ENCODE data around the gene ZFP1. TPM values are rescaled to one million over a fixed set of nuclear protein-coding genes. Genes with fewer than 3 reads are reported as not detected.

The ZFP1 gene
- polyA plus RNA-seq, 6 donors from 2014 or later = 6.5 to 19.3 (median 10.0) TPM

DNA sequence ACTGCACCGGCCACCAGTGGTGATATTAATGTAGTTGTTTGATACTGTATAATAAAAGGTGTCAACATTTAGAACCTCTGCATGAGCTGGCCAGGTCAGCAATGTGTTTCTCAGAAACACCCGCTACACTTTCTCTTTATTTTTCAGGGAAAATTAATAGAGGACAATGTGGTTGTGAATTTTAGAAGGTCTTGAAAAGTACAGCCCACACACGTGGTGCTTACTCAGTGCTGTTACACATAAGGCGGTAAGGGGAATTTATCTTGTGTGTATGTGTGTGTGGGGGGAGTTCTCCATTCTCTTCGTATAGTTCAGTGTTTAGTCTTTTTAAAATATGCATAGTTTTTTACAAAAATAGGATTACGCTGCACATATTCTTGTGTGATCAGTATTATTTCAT is 4.4 kb upstream of the ZFP1 start:
- Mint-ChIP-seq H3K4me1 (peaks cover 0 to 1% (median 1%) of the 10 kb centered on the region in 3 donors), H3K27me3 (peaks cover 9 to 14% (median 12%) of the 10 kb centered on the region in 3 donors), H3K4me3 (no peak overlapping the region), H3K9me3 (peaks cover 0 to 5% (median 2%) of the 10 kb centered on the region in 7 donors), H3K36me3 (peaks cover 0 to 10% of the 10 kb centered on the region in 2 donors), H3K27ac (no peak overlapping the region)
- no peak for ATAC-seq (ENCODE audit: low read depth in 2 of 2)
- no peak for DNase-seq

DNA sequence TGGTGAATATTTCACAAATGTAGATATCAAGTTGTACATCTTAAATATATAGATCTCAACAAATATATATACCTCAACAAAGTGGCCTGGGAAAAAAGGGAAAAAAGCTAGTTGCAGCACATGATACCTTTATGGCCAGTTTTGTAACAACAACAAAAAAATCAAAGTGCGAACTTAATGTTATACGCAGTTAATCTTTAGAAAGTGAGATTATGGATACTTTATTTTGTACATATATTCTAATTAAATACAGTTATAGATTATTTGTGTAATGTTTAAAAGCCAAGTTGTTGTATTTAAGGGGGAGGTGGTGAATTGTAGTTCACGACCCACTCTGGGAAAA is 385 bp upstream of the ZFP1 start:
- H3K4me3 Mint-ChIP-seq = peak overlapping the region; percentile 82 to 92 (median 88)

DNA sequence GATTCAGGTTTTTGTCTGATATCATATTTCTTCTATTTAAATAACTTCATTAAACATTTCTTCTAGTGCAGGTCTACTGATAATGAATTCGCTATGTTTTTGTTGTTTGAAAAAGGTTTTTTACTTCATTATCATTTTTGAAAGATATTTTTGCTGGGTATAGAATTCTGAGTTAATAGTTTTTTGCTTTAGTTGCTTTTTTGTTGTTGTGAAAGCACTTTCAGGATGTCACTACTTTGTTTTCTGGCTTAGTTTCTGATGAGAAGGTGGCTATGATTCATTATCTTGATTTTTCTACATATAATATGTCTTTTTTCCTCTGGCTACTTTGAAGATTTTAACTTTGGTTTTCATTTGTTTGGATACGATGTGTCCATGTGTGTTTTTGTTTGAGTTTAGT is 3.5 kb downstream of the ZFP1 start:
- Mint-ChIP-seq H3K36me3 (peaks cover 29 to 31% of the 10 kb centered on the region in 2 donors), H3K27ac (peak overlapping the region in 1 of 6 donors; percentile 29), H3K27me3 (no peaks in the 10 kb centered on the region), H3K4me1 (peaks cover 12 to 18% (median 14%) of the 10 kb centered on the region in 3 donors), H3K4me3 (peak overlapping the region in 1 of 8 donors; percentile 80), H3K9me3 (peaks cover 8 to 23% (median 18%) of the 10 kb centered on the region in 7 donors)
- no peak for DNase-seq
- no peak for ATAC-seq (ENCODE audit: low read depth in 2 of 2)

More for the DNA sequence above, 385 bp upstream of the ZFP1 start:
- Mint-ChIP-seq H3K9me3 (peaks cover 10 to 20% (median 16%) of the 10 kb centered on the region in 7 donors), H3K4me1 (peaks cover 8 to 18% (median 14%) of the 10 kb centered on the region in 3 donors), H3K27ac (peak overlapping the region in 4 of 6 donors; percentile 28 to 92 (median 85)), H3K27me3 (no peaks in the 10 kb centered on the region), H3K36me3 (peaks cover 19 to 33% of the 10 kb centered on the region in 2 donors)
- no peak for DNase-seq
- ATAC-seq (ENCODE audit: low read depth in 2 of 2) = no peak

DNA sequence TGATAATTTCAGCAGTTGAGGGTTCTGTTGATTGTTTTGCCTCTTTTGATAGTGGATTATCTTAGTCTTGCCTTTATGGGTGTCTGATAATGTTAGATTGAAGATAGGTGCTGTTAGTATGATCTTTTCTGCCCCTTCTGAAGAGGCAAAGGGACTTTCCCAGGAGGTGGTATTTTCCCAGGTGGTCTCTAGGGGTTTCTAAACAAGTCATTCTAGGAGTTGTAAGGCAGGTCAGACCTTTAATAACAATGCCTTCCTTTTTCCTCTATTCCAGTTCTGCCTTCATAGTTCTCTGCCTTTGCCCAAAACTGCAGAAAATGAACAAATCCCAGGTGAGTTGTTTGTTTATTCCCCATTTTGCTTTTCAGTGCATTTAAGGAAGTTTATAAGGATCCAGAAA is 4.3 kb downstream of the ZFP1 start:
- DNase-seq = no peak
- peak overlapping the region in 1 of 8 donors; percentile 80 for H3K4me3 Mint-ChIP-seq
- no peak for ATAC-seq (ENCODE audit: low read depth in 2 of 2)
- peak overlapping the region in 1 of 6 donors; percentile 18 for H3K27ac Mint-ChIP-seq
- no peaks in the 10 kb centered on the region for H3K27me3 Mint-ChIP-seq
- peaks cover 8 to 23% (median 18%) of the 10 kb centered on the region in 7 donors for H3K9me3 Mint-ChIP-seq
- H3K4me1 Mint-ChIP-seq = peaks cover 12 to 18% (median 14%) of the 10 kb centered on the region in 3 donors
- H3K36me3 Mint-ChIP-seq = peaks cover 30 to 31% of the 10 kb centered on the region in 2 donors

DNA sequence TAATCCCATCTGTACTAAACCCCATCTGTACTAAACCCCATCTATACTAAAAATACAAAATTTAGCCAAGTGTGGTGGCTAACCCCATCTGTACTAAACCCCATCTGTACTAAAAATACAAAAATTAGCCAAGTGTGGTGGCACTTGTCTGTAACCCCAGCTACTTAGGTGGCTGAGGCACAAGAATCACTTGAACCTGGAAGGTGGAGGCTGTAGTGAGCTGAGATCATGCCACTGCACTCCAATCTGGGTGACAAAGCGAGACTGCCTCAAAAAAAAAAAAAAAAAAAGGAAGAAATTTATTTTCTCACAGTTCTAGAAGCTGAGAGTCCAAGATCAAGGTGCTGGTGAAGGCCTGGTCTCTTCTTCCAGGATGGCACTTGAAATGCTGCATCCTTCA is 12.1 kb downstream of the ZFP1 start:
- H3K9me3 Mint-ChIP-seq = peaks cover 0 to 13% (median 4%) of the 10 kb centered on the region in 7 donors
- peaks cover 0 to 8% (median 4%) of the 10 kb centered on the region in 3 donors for H3K4me1 Mint-ChIP-seq
- DNase-seq (no peak), ATAC-seq (ENCODE audit: low read depth in 2 of 2) (no peak)
- H3K27ac Mint-ChIP-seq = peak overlapping the region in 1 of 6 donors; percentile 57
- no peak overlapping the region for H3K4me3 Mint-ChIP-seq
- H3K27me3 Mint-ChIP-seq = no peaks in the 10 kb centered on the region
- H3K36me3 Mint-ChIP-seq = peaks cover 20 to 24% of the 10 kb centered on the region in 2 donors

DNA sequence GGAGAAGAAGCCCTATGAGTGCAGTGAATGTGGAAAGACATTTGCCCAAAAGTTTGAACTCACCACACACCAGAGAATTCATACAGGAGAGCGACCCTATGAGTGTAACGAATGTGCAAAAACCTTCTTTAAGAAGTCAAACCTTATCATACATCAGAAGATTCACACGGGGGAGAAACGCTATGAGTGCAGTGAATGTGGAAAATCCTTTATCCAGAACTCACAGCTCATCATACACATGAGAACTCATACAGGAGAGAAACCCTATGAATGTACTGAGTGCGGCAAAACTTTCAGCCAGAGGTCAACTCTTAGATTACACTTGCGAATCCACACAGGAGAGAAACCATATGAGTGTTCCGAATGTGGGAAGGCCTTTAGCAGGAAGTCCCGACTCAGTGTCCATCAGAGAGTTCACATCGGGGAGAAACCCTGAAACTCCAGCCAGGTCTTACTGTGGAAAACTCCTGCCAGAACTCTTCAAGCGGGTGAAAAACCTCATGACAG is 21.6 kb downstream of the ZFP1 start:
- no peak for ATAC-seq (ENCODE audit: low read depth in 2 of 2)
- peaks cover 0 to 6% (median 0%) of the 10 kb centered on the region in 3 donors for H3K27me3 Mint-ChIP-seq

DNA sequence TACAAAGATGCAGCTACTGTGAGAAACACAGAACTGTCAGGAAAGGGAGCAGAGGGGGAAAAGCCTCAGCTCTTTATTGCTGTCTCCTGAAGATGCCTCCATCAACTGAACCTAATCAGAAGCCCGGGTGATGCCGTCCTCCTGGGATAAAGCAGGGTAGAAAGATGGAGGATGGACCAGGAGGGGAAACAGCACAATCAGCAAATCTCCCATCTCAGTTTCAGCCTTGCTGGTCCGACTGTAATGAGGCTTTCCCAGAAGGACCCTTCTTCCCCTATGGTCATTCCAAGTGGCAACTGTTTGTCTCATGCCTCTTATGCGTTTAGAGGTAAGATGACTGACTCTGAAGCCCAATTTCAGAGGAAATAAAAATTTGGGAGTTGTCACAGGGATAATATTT is 24.3 kb downstream of the ZFP1 start:
- H3K36me3 Mint-ChIP-seq = peaks cover 59 to 76% of the 10 kb centered on the region in 2 donors
- H3K4me1 Mint-ChIP-seq = no peaks in the 10 kb centered on the region
- H3K4me3 Mint-ChIP-seq = no peak overlapping the region
- H3K9me3 Mint-ChIP-seq = peaks cover 31 to 95% (median 83%) of the 10 kb centered on the region in 7 donors
- ATAC-seq (ENCODE audit: low read depth in 2 of 2) (no peak), DNase-seq (no peak)
- H3K27me3 Mint-ChIP-seq = peaks cover 0 to 12% (median 11%) of the 10 kb centered on the region in 3 donors
- H3K27ac Mint-ChIP-seq = peak overlapping the region in 1 of 6 donors; percentile 7

More for the DNA sequence above, 21.6 kb downstream of the ZFP1 start:
- Mint-ChIP-seq H3K9me3 (peaks cover 20 to 83% (median 71%) of the 10 kb centered on the region in 7 donors), H3K27ac (no peak overlapping the region), H3K4me1 (no peaks in the 10 kb centered on the region), H3K4me3 (no peak overlapping the region), H3K36me3 (peaks cover 68 to 70% of the 10 kb centered on the region in 2 donors)
- DNase-seq = no peak

DNA sequence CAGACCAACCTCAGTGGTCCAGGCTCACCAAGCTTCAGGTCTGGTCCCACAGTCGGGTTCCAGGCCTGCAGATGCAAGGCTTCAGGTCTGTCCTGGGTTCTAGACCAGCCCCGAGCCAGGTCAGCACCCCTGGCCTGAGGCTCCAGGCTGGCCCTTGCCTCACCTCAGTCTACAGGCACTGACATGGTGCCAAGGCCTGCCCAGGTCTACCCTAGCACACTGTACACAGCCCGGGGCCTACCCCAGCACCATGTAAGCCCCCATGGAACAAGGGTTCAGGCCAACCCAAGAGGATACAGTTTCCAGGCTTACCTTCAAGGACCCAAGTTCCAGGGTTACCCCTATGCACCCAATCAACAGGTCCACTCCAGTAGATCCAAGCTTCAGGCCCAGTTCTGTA is 26.8 kb downstream of the ZFP1 start:
- ATAC-seq (ENCODE audit: low read depth in 2 of 2) (no peak), DNase-seq (no peak)
- Mint-ChIP-seq H3K27me3 (peaks cover 0 to 19% (median 11%) of the 10 kb centered on the region in 3 donors), H3K36me3 (peaks cover 42 to 67% of the 10 kb centered on the region in 2 donors), H3K4me1 (no peaks in the 10 kb centered on the region), H3K9me3 (peaks cover 27 to 81% (median 69%) of the 10 kb centered on the region in 7 donors), H3K27ac (no peak overlapping the region), H3K4me3 (no peak overlapping the region)

DNA sequence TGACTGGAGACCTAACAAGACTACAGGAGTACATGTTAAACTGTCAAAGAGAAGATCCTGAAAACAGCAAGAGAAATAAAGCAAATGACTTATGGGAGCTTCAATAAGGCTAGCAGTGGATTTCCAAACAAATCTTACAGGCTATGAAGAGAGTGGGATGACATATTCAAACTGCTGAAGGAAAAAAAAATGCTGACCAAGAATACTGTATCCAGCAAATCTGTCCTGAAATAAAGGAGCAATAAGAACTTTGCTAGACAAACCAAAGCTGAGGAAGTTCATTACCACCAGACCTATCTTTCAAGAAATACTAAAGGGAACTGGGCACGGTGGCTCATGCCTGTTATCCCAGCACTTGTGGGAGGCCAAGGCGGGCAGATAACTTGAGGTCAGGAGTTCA is 28.6 kb downstream of the ZFP1 start:
- Mint-ChIP-seq H3K4me3 (peak overlapping the region in 2 of 8 donors; percentile 30 to 35), H3K27me3 (peaks cover 5 to 19% (median 11%) of the 10 kb centered on the region in 3 donors), H3K36me3 (peaks cover 34 to 54% of the 10 kb centered on the region in 2 donors), H3K4me1 (no peaks in the 10 kb centered on the region), H3K9me3 (peaks cover 27 to 63% (median 55%) of the 10 kb centered on the region in 7 donors), H3K27ac (no peak overlapping the region)
- DNase-seq (no peak), ATAC-seq (ENCODE audit: low read depth in 2 of 2) (no peak)

DNA sequence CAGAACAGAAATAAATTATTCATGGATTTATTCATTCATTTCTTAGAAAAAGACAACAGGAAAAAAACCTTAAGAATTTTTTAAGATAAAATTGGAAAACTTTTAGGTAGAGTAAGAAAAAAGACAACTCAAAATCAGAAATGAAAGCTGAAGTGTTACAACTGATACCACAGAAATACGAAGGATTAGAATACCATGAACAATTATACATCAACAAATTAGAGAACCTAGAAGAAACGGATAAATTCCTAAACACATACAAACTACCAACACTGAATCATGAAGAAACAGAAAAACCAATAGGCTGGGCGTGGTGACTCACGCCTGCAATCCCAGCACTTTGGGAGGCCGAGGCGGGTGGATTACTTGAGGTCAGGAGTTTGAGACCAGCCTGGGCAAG is 30.9 kb downstream of the ZFP1 start:
- no peaks in the 10 kb centered on the region for H3K4me1 Mint-ChIP-seq
- DNase-seq (no peak), ATAC-seq (ENCODE audit: low read depth in 2 of 2) (no peak)
- peaks cover 13 to 31% of the 10 kb centered on the region in 2 donors for H3K36me3 Mint-ChIP-seq
- H3K9me3 Mint-ChIP-seq = peaks cover 14 to 40% (median 32%) of the 10 kb centered on the region in 7 donors
- peaks cover 4 to 19% (median 10%) of the 10 kb centered on the region in 3 donors for H3K27me3 Mint-ChIP-seq
- H3K4me3 Mint-ChIP-seq = peak overlapping the region in 2 of 8 donors; percentile 5 to 29
- H3K27ac Mint-ChIP-seq = no peak overlapping the region

DNA sequence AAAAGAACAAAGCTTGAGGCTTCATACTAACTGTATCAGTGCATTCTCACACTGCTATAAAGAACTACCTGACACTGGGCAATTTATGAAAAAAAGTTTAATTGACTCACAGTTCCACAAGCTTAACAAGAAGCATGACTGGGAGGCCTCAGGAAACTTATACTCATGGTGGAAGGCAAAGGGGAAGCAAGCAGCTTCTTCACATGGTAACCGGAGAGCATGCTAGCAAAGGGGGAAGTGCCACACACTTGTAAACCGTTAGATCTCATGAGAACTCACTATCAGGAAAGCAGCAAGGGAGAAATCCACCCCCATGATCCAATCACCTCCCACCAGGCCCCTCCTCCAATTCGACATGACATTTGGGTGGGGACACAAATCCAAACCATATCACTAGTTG is 33.3 kb downstream of the ZFP1 start:
- H3K27ac Mint-ChIP-seq = peak overlapping the region in 1 of 6 donors; percentile 88
- H3K36me3 Mint-ChIP-seq = peaks cover 9 to 22% of the 10 kb centered on the region in 2 donors
- no peak overlapping the region for H3K4me3 Mint-ChIP-seq
- H3K4me1 Mint-ChIP-seq = no peaks in the 10 kb centered on the region
- no peak for DNase-seq
- H3K9me3 Mint-ChIP-seq = peaks cover 8 to 22% (median 17%) of the 10 kb centered on the region in 7 donors
- H3K27me3 Mint-ChIP-seq = peaks cover 3 to 32% (median 28%) of the 10 kb centered on the region in 3 donors
- no peak for ATAC-seq (ENCODE audit: low read depth in 2 of 2)

DNA sequence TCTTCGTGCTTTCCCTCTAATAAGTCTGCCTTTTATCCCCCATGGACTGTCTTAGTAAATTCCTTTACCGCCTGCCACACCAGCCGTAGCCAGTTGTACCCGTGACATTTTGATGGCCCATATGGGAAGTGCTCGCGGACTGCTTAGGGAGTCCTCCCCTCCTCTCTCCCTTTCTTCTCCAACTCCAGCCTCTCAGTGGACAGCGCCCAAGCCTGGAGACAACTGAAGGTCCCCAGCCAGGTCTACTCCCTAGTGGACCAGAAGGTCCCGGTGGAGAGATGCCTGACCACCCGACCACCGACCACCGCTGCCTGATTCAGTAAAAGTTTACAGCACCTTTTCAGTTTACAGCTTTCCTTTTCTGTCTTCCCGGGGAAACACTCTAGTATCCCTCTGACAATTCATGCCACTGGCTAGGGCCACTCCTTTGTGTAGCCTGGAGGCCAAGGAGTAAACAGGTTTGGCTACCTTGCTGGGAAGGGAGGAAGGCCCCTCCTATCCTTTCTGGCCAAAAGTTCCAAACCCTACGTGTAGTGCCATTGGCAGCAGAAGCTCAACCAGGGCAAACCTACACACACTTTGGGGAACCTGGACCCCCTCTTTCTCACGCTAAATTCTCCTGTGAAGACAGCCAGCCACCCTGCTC is 40.6 kb downstream of the ZFP1 start:
- H3K9me3 Mint-ChIP-seq = peaks cover 0 to 6% (median 2%) of the 10 kb centered on the region in 7 donors
- DNase-seq (no peak), ATAC-seq (ENCODE audit: low read depth in 2 of 2) (no peak)
- H3K27me3 Mint-ChIP-seq = peaks cover 29 to 71% (median 38%) of the 10 kb centered on the region in 3 donors
- no peak overlapping the region for H3K27ac Mint-ChIP-seq
- peak overlapping the region in 1 of 8 donors; percentile 64 for H3K4me3 Mint-ChIP-seq
- H3K4me1 Mint-ChIP-seq = no peaks in the 10 kb centered on the region
- no peaks in the 10 kb centered on the region for H3K36me3 Mint-ChIP-seq

DNA sequence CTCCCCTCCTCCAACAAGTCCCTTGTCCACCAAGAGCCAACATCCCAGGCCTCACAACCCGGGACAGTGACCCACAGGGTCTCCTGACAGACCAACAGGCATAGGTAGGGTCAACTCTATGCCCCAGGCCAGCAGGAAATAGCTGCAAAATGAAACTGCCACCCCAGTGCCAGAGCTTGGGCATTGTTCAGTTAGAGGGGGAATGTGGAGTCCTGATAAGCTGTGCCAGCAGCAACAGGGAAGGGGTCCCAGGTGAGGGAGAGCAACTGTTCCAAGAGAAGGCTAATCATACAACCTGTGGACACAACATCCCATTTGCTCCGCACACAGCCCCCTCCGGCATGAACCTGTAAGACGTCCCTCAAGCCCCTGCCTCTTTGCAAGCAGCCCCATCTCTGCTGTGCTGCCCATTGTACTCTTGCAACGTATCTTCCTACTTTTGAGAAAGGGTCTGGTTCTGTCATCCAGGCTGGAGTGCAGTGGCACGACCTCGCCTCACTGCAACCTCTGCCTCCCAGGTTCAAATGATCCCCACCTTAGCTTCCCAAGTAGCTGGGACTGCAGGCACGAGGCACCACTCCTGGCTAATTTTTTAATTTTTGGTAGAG is 41.4 kb downstream of the ZFP1 start:
- DNase-seq = no peak
- H3K27ac Mint-ChIP-seq = no peak overlapping the region
- no peaks in the 10 kb centered on the region for H3K4me1 Mint-ChIP-seq
- ATAC-seq (ENCODE audit: low read depth in 2 of 2) = no peak
- peaks cover 0 to 6% (median 2%) of the 10 kb centered on the region in 7 donors for H3K9me3 Mint-ChIP-seq
- H3K36me3 Mint-ChIP-seq = no peaks in the 10 kb centered on the region
- H3K4me3 Mint-ChIP-seq = no peak overlapping the region
- peaks cover 29 to 70% (median 34%) of the 10 kb centered on the region in 3 donors for H3K27me3 Mint-ChIP-seq
